ENCODE results near the gene FBXO4. TPM values are rescaled to one million over a fixed set of nuclear protein-coding genes. Genes with fewer than 3 reads are reported as not detected.
"Not testable (repeated sequence)": the region's sequence is repeated elsewhere in the genome, so short reads cannot be mapped to it uniquely, and the experiment has no call there.

FBXO4 gene
- polyA plus RNA-seq, 1 donor (not counting 4 experiments of a cell fraction or from before 2014, with no cell fraction given) = 5.6 TPM

DNA sequence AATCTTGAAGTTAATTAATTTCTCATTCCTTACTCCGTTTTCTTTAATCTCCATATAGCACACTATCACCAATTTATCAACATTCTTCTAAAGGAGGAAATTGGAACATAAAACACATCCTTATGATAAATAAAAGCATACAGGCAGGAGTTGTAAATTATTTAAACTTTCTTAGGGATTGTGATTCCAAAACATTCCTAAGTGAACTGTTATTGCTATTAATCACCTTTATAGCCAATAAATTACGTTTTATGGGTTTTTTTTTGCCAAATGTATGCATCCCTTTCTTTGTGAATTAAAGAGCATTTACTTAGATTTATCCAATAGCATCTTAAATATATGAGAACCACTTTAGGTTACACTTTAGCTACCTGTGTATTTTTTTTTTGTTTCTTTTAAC is 55.3 kb downstream of the FBXO4 start:
- no peak overlapping the region for H3K4me2 ChIP-seq (ENCODE audit: control insufficient read depth, extremely low read depth, insufficient read depth, low read depth, low read length)
- H3K4me3 ChIP-seq (ENCODE audit: control insufficient read depth in 2 of 3, extremely low read depth in 1 of 3, insufficient read depth in 2 of 3, low read depth in 1 of 3, low read length in 3 of 3) = no peak overlapping the region
- dilution Hi-C loops (cut with MboI; ENCODE audit: extremely low pct_ligation_motif_present, low sequenced_read_pairs) = no loop called here
- H3K27ac ChIP-seq (ENCODE audit: control insufficient read depth, insufficient read depth, low read length) = no peak overlapping the region
- H3K9me3 ChIP-seq (ENCODE audit: control insufficient read depth, low read depth, low read length) = no peaks in the 10 kb centered on the region
- DNase-seq (ENCODE audit: low read depth, low spot score) (no peak), FAIRE-seq (no peak)
- H3K79me2 ChIP-seq (ENCODE audit: control insufficient read depth, insufficient read depth, low read length) = no peaks in the 10 kb centered on the region
- H3K4me1 ChIP-seq (ENCODE audit: control insufficient read depth, extremely low read depth, insufficient read depth, low read length) = no peaks in the 10 kb centered on the region
- H3K9me1 ChIP-seq (ENCODE audit: control insufficient read depth, extremely low read depth, insufficient read depth, low read length) = no peaks in the 10 kb centered on the region
- no peak for TF ChIP-seq EZH2 (IDR thresholded peaks at IDR 0.05; ENCODE audit: low read length)
- TF ChIP-seq, protein P1, sequence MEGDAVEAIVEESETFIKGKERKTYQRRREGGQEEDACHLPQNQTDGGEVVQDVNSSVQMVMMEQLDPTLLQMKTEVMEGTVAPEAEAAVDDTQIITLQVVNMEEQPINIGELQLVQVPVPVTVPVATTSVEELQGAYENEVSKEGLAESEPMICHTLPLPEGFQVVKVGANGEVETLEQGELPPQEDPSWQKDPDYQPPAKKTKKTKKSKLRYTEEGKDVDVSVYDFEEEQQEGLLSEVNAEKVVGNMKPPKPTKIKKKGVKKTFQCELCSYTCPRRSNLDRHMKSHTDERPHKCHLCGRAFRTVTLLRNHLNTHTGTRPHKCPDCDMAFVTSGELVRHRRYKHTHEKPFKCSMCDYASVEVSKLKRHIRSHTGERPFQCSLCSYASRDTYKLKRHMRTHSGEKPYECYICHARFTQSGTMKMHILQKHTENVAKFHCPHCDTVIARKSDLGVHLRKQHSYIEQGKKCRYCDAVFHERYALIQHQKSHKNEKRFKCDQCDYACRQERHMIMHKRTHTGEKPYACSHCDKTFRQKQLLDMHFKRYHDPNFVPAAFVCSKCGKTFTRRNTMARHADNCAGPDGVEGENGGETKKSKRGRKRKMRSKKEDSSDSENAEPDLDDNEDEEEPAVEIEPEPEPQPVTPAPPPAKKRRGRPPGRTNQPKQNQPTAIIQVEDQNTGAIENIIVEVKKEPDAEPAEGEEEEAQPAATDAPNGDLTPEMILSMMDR (optimal IDR thresholded peaks at IDR 0.05 in 1 of 3, IDR thresholded peaks at IDR 0.05 in 1 of 3, conservative IDR thresholded peaks at IDR 0.05 in 1 of 3; ENCODE audit: extremely low read depth in 1 of 3, insufficient read depth in 2 of 3, low read length in 3 of 3) = no peak
- H3K27me3 ChIP-seq (ENCODE audit: control insufficient read depth, extremely low read depth, insufficient read depth, low read length) = no peaks in the 10 kb centered on the region
- no peaks in the 10 kb centered on the region for H3K36me3 ChIP-seq (ENCODE audit: control insufficient read depth in 2 of 2, extremely low read depth in 1 of 2, insufficient read depth in 2 of 2, low read length in 2 of 2)
- no peak overlapping the region for H2AFZ ChIP-seq (ENCODE audit: control insufficient read depth, low read length)
- no peak overlapping the region for H3K9ac ChIP-seq (ENCODE audit: control insufficient read depth, extremely low read depth, insufficient read depth, low read length)
- H4K20me1 ChIP-seq (ENCODE audit: control insufficient read depth, extremely low read depth, insufficient read depth, low read length) = no peaks in the 10 kb centered on the region

DNA sequence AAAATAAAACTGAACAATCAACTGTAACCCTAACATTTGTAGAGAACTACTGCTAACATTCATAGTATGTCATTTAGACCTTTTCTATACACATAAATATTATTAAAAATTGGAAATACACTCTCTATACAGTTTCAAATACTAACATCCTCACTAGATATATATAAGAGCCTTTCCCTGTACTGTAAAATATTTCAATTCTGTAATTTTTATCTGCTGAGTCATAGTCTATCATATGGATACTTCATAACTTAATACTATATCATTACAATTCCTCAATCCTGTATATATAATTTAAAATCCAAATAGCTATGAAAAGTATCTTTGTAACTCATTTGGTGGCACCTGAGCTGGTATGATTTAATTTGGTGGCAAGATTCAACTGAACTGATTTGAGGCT is 55.8 kb downstream of the FBXO4 start:
- no peaks in the 10 kb centered on the region for H4K20me1 ChIP-seq (ENCODE audit: control insufficient read depth, extremely low read depth, insufficient read depth, low read length)
- H3K9me1 ChIP-seq (ENCODE audit: control insufficient read depth, extremely low read depth, insufficient read depth, low read length) = no peaks in the 10 kb centered on the region
- no peak overlapping the region for H3K4me3 ChIP-seq (ENCODE audit: control insufficient read depth in 2 of 3, extremely low read depth in 1 of 3, insufficient read depth in 2 of 3, low read depth in 1 of 3, low read length in 3 of 3)
- H3K27ac ChIP-seq (ENCODE audit: control insufficient read depth, insufficient read depth, low read length) = no peak overlapping the region
- no peaks in the 10 kb centered on the region for H3K9me3 ChIP-seq (ENCODE audit: control insufficient read depth, low read depth, low read length)
- DNase-seq (ENCODE audit: low read depth, low spot score) (no peak), FAIRE-seq (no peak)
- no peaks in the 10 kb centered on the region for H3K79me2 ChIP-seq (ENCODE audit: control insufficient read depth, insufficient read depth, low read length)
- no peaks in the 10 kb centered on the region for H3K27me3 ChIP-seq (ENCODE audit: control insufficient read depth, extremely low read depth, insufficient read depth, low read length)
- H3K9ac ChIP-seq (ENCODE audit: control insufficient read depth, extremely low read depth, insufficient read depth, low read length) = no peak overlapping the region
- no peak overlapping the region for H2AFZ ChIP-seq (ENCODE audit: control insufficient read depth, low read length)
- H3K36me3 ChIP-seq (ENCODE audit: control insufficient read depth in 2 of 2, extremely low read depth in 1 of 2, insufficient read depth in 2 of 2, low read length in 2 of 2) = no peaks in the 10 kb centered on the region
- no peak overlapping the region for H3K4me2 ChIP-seq (ENCODE audit: control insufficient read depth, extremely low read depth, insufficient read depth, low read depth, low read length)
- TF ChIP-seq, protein P1 (optimal IDR thresholded peaks at IDR 0.05 in 1 of 3, IDR thresholded peaks at IDR 0.05 in 1 of 3, conservative IDR thresholded peaks at IDR 0.05 in 1 of 3; ENCODE audit: extremely low read depth in 1 of 3, insufficient read depth in 2 of 3, low read length in 3 of 3) = no peak
- no peak for TF ChIP-seq EZH2 (IDR thresholded peaks at IDR 0.05; ENCODE audit: low read length)
- no peaks in the 10 kb centered on the region for H3K4me1 ChIP-seq (ENCODE audit: control insufficient read depth, extremely low read depth, insufficient read depth, low read length)
- dilution Hi-C loops (cut with MboI; ENCODE audit: extremely low pct_ligation_motif_present, low sequenced_read_pairs) = no loop called here

DNA sequence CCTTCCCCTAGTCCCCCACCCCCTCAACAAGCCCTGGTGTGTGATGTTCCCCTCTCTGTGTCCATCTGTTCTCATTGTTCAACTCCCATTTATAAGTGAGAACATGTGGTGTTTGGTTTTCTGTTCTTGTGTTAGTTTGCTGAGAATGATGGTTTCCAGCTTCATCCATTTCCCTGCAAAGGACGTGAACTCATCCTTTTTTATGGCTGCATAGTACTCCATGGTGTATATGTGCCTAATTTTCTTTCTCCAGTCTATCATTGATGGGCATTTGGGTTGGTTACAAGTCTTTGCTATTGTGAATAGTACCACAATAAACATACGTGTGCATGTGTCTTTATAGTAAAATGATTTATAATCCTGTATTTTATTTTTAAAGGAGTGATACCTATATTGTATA is 57.8 kb downstream of the FBXO4 start:
- H3K4me2 ChIP-seq (ENCODE audit: control insufficient read depth, extremely low read depth, insufficient read depth, low read depth, low read length); FAIRE-seq; H3K79me2 ChIP-seq (ENCODE audit: control insufficient read depth, insufficient read depth, low read length); H3K9me3 ChIP-seq (ENCODE audit: control insufficient read depth, low read depth, low read length); H3K27me3 ChIP-seq (ENCODE audit: control insufficient read depth, extremely low read depth, insufficient read depth, low read length); H4K20me1 ChIP-seq (ENCODE audit: control insufficient read depth, extremely low read depth, insufficient read depth, low read length); H3K27ac ChIP-seq (ENCODE audit: control insufficient read depth, insufficient read depth, low read length); H3K9me1 ChIP-seq (ENCODE audit: control insufficient read depth, extremely low read depth, insufficient read depth, low read length); H3K9ac ChIP-seq (ENCODE audit: control insufficient read depth, extremely low read depth, insufficient read depth, low read length); H3K4me3 ChIP-seq (ENCODE audit: control insufficient read depth in 2 of 3, extremely low read depth in 1 of 3, insufficient read depth in 2 of 3, low read depth in 1 of 3, low read length in 3 of 3); H2AFZ ChIP-seq (ENCODE audit: control insufficient read depth, low read length); dilution Hi-C loops (cut with MboI; ENCODE audit: extremely low pct_ligation_motif_present, low sequenced_read_pairs); DNase-seq (ENCODE audit: low read depth, low spot score); H3K36me3 ChIP-seq (ENCODE audit: control insufficient read depth in 2 of 2, extremely low read depth in 1 of 2, insufficient read depth in 2 of 2, low read length in 2 of 2); H3K4me1 ChIP-seq (ENCODE audit: control insufficient read depth, extremely low read depth, insufficient read depth, low read length): not testable (repeated sequence)
